CD4-positive, CD25-positive, alpha-beta regulatory T cell (primary cell): ENCODE results near the gene PSMC1. TPM values are rescaled to one million over a fixed set of nuclear protein-coding genes. Genes with fewer than 3 reads are reported as not detected.
"Not testable (repeated sequence)": the region's sequence is repeated elsewhere in the genome, so short reads cannot be mapped to it uniquely, and the experiment has no call there.

Source experiments
- ATAC-seq, 2 donors: fragments of 150-1000 bp; cut with Tn5 transposase; one replicate each; pipeline ENCODE4 v1.10.0; 2021; ENCODE audit warnings: low read depth in 2 of 2, moderate number of reproducible peaks in 2 of 2, moderate library complexity in 1 of 2
- DNase-seq, 3 donors: peaks; one replicate each; pipeline versions ENCODE4 v3.0.0 to v3.0.0-alpha.2; 2012 to 2022; ENCODE audit warnings: mixed read lengths in 1 of 3
- H3K27ac ChIP-seq: one replicate; pipeline ENCODE4 v1.7.0; 2013; ENCODE audit warnings: mild to moderate bottlenecking, low read length; ENCODE audit not compliant: insufficient read depth, poor library complexity, severe bottlenecking
- H3K27me3 ChIP-seq: one replicate; pipeline ENCODE4 v1.7.0; 2013; ENCODE audit warnings: low read length; ENCODE audit not compliant: control insufficient read depth, insufficient read depth
- H3K36me3 ChIP-seq: one replicate; pipeline ENCODE4 v1.7.0; 2013; ENCODE audit warnings: mild to moderate bottlenecking, low read length, moderate library complexity; ENCODE audit not compliant: control insufficient read depth, insufficient read depth
- H3K4me1 ChIP-seq: 2 replicates; pipeline ENCODE4 v1.7.0; 2013; ENCODE audit warnings: mild to moderate bottlenecking, low read length; ENCODE audit not compliant: insufficient read depth, control insufficient read depth, poor library complexity, severe bottlenecking
- H3K4me3 ChIP-seq: one replicate; pipeline ENCODE4 v1.7.0; 2013; ENCODE audit warnings: low read depth, mild to moderate bottlenecking, low read length, moderate library complexity
- H3K9me3 ChIP-seq, 2 experiments: 1 replicate in 1 of 2; 2 replicates in 1 of 2; pipeline ENCODE4 v1.7.0; 2013; ENCODE audit warnings: low read length in 2 of 2, mild to moderate bottlenecking in 1 of 2, moderate library complexity in 1 of 2; ENCODE audit not compliant: control insufficient read depth in 2 of 2
- H3K27ac Mint-ChIP-seq, 3 donors: one replicate each; pipeline ENCODE4 v1.8.0; 2020 to 2022; ENCODE audit warnings: mild to moderate bottlenecking in 3 of 3, mixed read lengths in 3 of 3, moderate library complexity in 2 of 3
- H3K27me3 Mint-ChIP-seq: one replicate; pipeline ENCODE4 v1.8.0; 2022; ENCODE audit warnings: mild to moderate bottlenecking, mixed read lengths
- H3K36me3 Mint-ChIP-seq: one replicate; pipeline ENCODE4 v1.8.0; 2020; ENCODE audit warnings: mixed read lengths
- H3K4me1 Mint-ChIP-seq, 4 donors: one replicate each; pipeline ENCODE4 v1.8.0; 2020 to 2022; ENCODE audit warnings: mixed read lengths in 4 of 4, mild to moderate bottlenecking in 1 of 4
- H3K4me3 Mint-ChIP-seq, 4 donors: one replicate each; pipeline ENCODE4 v1.8.0; 2020 to 2022; ENCODE audit warnings: mild to moderate bottlenecking in 4 of 4, mixed read lengths in 4 of 4, moderate library complexity in 3 of 4
- H3K9me3 Mint-ChIP-seq, 7 donors: one replicate each; pipeline ENCODE4 v1.8.0; 2020 to 2022; ENCODE audit warnings: mixed read lengths in 7 of 7, mild to moderate bottlenecking in 3 of 7, moderate library complexity in 2 of 7
- polyA plus RNA-seq, 4 donors: library from polyadenylated mRNA; unstranded; fragments of 300-500 nt; fragmentation: Illumina TruSeq; gene quantifications; one replicate each; pipeline ENCODE4 v1.2.3, GENCODE V29; 2021
- total RNA-seq: library from RNA; stranded (reverse); gene quantifications from one replicate; pipeline ENCODE4 v1.2.3, GENCODE V29; 2022

Gene PSMC1
- total RNA-seq: 73.7 TPM
- 100 to 1,000 TPM in 3 of 4 donors, 10 to 100 TPM in 1; 98.8 to 162 (median 121) TPM for polyA plus RNA-seq

- H3K27ac Mint-ChIP-seq: peak within 1 kb of the TSS; percentile 91 to 99 (median 98)
- H3K9me3 ChIP-seq: no peaks in the 10 kb centered on the region
- DNase-seq (peak; percentile 77 to 94 (median 88)), ATAC-seq (peak; percentile 96)
- peaks cover 29% of the 10 kb centered on the region for H3K36me3 Mint-ChIP-seq
- H3K27ac ChIP-seq: peak within 1 kb of the TSS; percentile 78
- peaks cover 16% of the 10 kb centered on the region for H3K27me3 Mint-ChIP-seq
- peaks cover 22 to 43% (median 34%) of the 10 kb centered on the region in 4 donors for H3K4me1 Mint-ChIP-seq
- H3K36me3 ChIP-seq: peaks cover 16% of the 10 kb centered on the region
- peaks cover 0 to 3% (median 0%) of the 10 kb centered on the region in 7 donors for H3K9me3 Mint-ChIP-seq
- H3K4me1 ChIP-seq: peaks cover 24% of the 10 kb centered on the region
- H3K27me3 ChIP-seq: no peaks in the 10 kb centered on the region
- H3K4me3 ChIP-seq: peak within 1 kb of the TSS; percentile 97
- peak within 1 kb of the TSS; percentile 96 to 99 (median 96) for H3K4me3 Mint-ChIP-seq
These were observed at the start of gene PSMC1 for GRCh38 chr14:90256354-90257131. PSMC1 (plus strand) TSS chr14:90256553; CDS start chr14:90256598, 45 bp downstream.

- Histone ChIP-seq H3K27ac (no peak overlapping the region), H3K36me3 (no peaks in the 10 kb centered on the region), H3K4me1 (no peaks in the 10 kb centered on the region), H3K9me3 (no peaks in the 10 kb centered on the region), H3K27me3 (no peaks in the 10 kb centered on the region), H3K4me3 (no peak overlapping the region)
- ATAC-seq (no peak), DNase-seq (no peak)
- no peak overlapping the region for H3K27ac Mint-ChIP-seq
- peaks cover 0 to 15% (median 3%) of the 10 kb centered on the region in 7 donors for H3K9me3 Mint-ChIP-seq
- H3K36me3 Mint-ChIP-seq: no peaks in the 10 kb centered on the region
- H3K4me1 Mint-ChIP-seq: no peaks in the 10 kb centered on the region
- peaks cover 5% of the 10 kb centered on the region for H3K27me3 Mint-ChIP-seq
- H3K4me3 Mint-ChIP-seq: no peak overlapping the region
These were observed 43.1 kb upstream of the PSMC1 start for GRCh38 chr14:90213099-90213748.

DNA sequence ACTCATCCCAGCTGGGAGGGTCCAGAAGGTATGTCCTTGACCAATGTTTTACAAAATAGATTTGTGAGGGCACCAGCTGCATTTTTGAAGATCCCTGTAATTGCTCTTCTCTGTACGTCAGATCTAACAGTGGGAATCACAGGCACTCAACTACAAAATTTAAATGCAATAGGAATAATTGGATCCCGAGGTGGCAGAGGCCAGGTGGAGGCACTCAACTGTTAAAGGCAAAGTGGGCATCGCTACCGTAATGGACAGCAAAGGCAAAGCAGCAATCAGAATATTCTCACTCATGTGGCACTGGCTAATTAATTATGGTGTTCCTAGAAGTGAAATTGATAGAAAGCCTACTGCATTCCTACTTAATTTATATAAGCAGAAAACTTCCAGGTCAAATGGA lies 27.9 kb upstream of the PSMC1 start:
- peaks cover 0 to 13% (median 3%) of the 10 kb centered on the region in 7 donors for H3K9me3 Mint-ChIP-seq
- ATAC-seq (no peak), DNase-seq (no peak)
- H3K4me1 Mint-ChIP-seq: no peaks in the 10 kb centered on the region
- Histone ChIP-seq H3K27me3 (peaks cover 4% of the 10 kb centered on the region), H3K36me3 (no peaks in the 10 kb centered on the region), H3K4me3 (no peak overlapping the region), H3K9me3 (no peaks in the 10 kb centered on the region), H3K4me1 (no peaks in the 10 kb centered on the region), H3K27ac (no peak overlapping the region)
- peaks cover 16% of the 10 kb centered on the region for H3K27me3 Mint-ChIP-seq
- no peak overlapping the region for H3K4me3 Mint-ChIP-seq
- H3K27ac Mint-ChIP-seq: no peak overlapping the region
- H3K36me3 Mint-ChIP-seq: no peaks in the 10 kb centered on the region

- H3K27me3 Mint-ChIP-seq: peaks cover 17% of the 10 kb centered on the region
- not testable (repeated sequence) for H3K4me1 Mint-ChIP-seq, H3K27ac Mint-ChIP-seq, H3K4me1 ChIP-seq, ATAC-seq, H3K4me3 ChIP-seq, H3K36me3 ChIP-seq, H3K27ac ChIP-seq, H3K9me3 ChIP-seq, DNase-seq, H3K4me3 Mint-ChIP-seq, H3K27me3 ChIP-seq, H3K9me3 Mint-ChIP-seq, H3K36me3 Mint-ChIP-seq
These were observed 26.4 kb upstream of the PSMC1 start for GRCh38 chr14:90229942-90230341.

DNA sequence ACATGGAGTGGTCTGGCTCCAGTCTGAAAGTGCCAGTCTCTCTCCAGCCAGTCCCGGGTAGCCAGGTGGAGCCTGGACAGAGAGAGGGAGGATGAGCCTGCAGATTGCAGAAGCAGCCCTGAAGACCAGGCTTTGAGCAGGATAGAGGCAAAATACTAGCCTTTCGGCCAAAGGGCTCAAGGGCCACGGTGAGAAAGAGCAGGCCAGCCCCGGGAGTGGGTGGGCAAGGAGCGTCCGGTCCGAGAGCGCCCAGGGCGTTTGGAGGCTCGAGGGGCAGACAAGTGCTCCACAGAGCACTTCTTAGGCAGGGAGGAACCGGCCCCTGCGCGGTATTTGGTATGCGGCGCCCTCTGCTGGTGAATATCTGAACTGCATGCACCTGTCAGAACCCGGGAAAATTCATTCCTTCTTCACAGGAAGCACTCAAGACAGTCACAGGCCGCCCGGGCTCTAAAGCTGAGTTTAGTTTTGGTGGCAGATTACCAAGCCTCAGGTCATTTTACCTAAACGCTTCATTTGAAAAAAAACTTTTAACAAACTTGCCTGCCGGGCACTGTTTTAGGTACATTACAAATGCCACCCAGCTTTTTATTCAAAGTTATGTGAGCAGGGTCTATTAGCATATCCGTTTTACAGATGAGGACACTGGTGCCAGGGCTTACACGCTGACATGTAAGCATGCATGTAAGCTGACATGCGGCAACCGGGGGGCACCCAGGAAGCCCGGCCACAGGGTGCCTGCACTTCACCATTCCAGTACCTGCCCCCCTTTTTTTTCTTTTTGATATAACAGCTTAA lies 21.0 kb upstream of the PSMC1 start:
- Mint-ChIP-seq H3K27me3 (peaks cover 31% of the 10 kb centered on the region), H3K9me3 (peaks cover 0 to 40% (median 23%) of the 10 kb centered on the region in 7 donors), H3K4me3 (no peak overlapping the region), H3K27ac (no peak overlapping the region), H3K4me1 (peaks cover 0 to 3% (median 0%) of the 10 kb centered on the region in 4 donors), H3K36me3 (no peaks in the 10 kb centered on the region)
- DNase-seq: peak; percentile 21 to 69 (median 45)
- H3K4me1 ChIP-seq: no peaks in the 10 kb centered on the region
- H3K36me3 ChIP-seq: no peaks in the 10 kb centered on the region
- no peak overlapping the region for H3K27ac ChIP-seq
- H3K27me3 ChIP-seq: no peaks in the 10 kb centered on the region
- peak; percentile 52 to 57 for ATAC-seq
- H3K9me3 ChIP-seq: peaks cover 31 to 44% of the 10 kb centered on the region in 2 experiments
- no peak overlapping the region for H3K4me3 ChIP-seq

DNA sequence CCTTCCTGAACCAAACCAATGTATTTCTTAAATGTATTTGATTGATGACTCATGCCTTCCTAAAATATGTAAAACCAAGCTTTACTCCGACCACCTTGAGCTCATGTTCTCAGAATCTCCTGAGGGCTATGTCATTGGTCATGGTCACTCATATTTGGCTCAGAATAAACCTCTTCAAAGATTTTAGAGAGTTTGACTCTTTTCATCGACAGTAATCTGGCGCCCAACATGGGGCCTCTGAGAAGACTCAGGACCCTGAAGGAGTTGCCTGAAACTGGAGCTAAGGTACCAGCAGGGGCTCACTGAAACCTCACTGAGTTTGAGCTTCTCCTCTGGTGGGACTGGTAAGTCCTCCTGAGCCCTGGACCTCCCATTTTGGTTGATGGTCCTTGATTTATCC lies 17.2 kb upstream of the PSMC1 start:
- H3K27ac ChIP-seq: no peak overlapping the region
- H3K9me3 ChIP-seq: peaks cover 44 to 59% of the 10 kb centered on the region in 2 experiments
- H3K36me3 Mint-ChIP-seq: no peaks in the 10 kb centered on the region
- no peaks in the 10 kb centered on the region for H3K4me1 ChIP-seq
- H3K36me3 ChIP-seq: no peaks in the 10 kb centered on the region
- no peak overlapping the region for H3K4me3 Mint-ChIP-seq
- H3K27me3 Mint-ChIP-seq: peaks cover 24% of the 10 kb centered on the region
- peaks cover 1 to 65% (median 29%) of the 10 kb centered on the region in 7 donors for H3K9me3 Mint-ChIP-seq
- ATAC-seq (no peak), DNase-seq (peak in 1 of 3 donors; percentile 19)
- no peak overlapping the region for H3K4me3 ChIP-seq
- no peak overlapping the region for H3K27ac Mint-ChIP-seq
- H3K27me3 ChIP-seq: no peaks in the 10 kb centered on the region
- peaks cover 0 to 3% (median 0%) of the 10 kb centered on the region in 4 donors for H3K4me1 Mint-ChIP-seq

DNA sequence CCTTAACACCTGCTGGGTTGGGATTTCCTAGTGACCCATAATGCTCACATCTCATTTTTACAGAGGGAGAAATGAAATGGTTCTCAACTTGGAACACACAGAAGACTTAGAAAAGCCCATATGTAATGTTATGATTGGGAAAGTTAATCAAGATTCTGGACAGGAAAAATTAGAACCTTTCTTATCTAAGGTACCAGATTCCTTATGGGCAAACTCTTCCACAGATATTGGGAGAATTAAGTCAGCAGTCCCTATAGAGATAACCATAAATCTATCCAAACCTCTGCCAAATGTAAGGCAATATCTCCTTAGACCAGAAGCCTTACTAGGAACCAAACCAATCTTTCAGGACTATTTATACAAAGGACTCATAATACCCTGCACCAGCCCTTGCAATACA lies 13.9 kb upstream of the PSMC1 start:
- no peaks in the 10 kb centered on the region for H3K4me1 Mint-ChIP-seq
- Histone ChIP-seq H3K27ac (no peak overlapping the region), H3K27me3 (peaks cover 6% of the 10 kb centered on the region), H3K4me3 (no peak overlapping the region), H3K9me3 (peaks cover 35 to 44% of the 10 kb centered on the region in 2 experiments), H3K36me3 (no peaks in the 10 kb centered on the region), H3K4me1 (no peaks in the 10 kb centered on the region)
- no peaks in the 10 kb centered on the region for H3K36me3 Mint-ChIP-seq
- H3K27ac Mint-ChIP-seq: no peak overlapping the region
- H3K4me3 Mint-ChIP-seq: no peak overlapping the region
- peaks cover 23% of the 10 kb centered on the region for H3K27me3 Mint-ChIP-seq
- DNase-seq (no peak), ATAC-seq (no peak)
- H3K9me3 Mint-ChIP-seq: peaks cover 1 to 50% (median 14%) of the 10 kb centered on the region in 7 donors
